Activated T-helper 17 cell treated with anti-CD3 and anti-CD28 coated beads, Interleukin-2, amount 50 U/mL, for 72 hours (primary cell): ENCODE measurements around the gene EPYC. TPM values are rescaled to one million over a fixed set of nuclear protein-coding genes. Genes with fewer than 3 reads are reported as not detected.

Experiments used
- ATAC-seq: fragments of 150-1000 bp; cut with Tn5 transposase; replicated peaks from 2 replicates; pipeline ENCODE4 v1.10.0; 2021; ENCODE audit warnings: mild to moderate bottlenecking, moderate library complexity
- H3K27ac Mint-ChIP-seq: one replicate; pipeline ENCODE4 v1.8.0; 2022; ENCODE audit warnings: mixed read lengths
- H3K27me3 Mint-ChIP-seq: one replicate; pipeline ENCODE4 v1.8.0; 2022; ENCODE audit warnings: mixed read lengths
- H3K36me3 Mint-ChIP-seq: one replicate; pipeline ENCODE4 v1.8.0; 2022; ENCODE audit warnings: low read depth, mild to moderate bottlenecking, mixed read lengths
- H3K4me1 Mint-ChIP-seq: one replicate; pipeline ENCODE4 v1.8.0; 2022; ENCODE audit warnings: mixed read lengths
- H3K4me3 Mint-ChIP-seq: one replicate; pipeline ENCODE4 v1.8.0; 2022; ENCODE audit warnings: mild to moderate bottlenecking, mixed read lengths
- H3K9me3 Mint-ChIP-seq: one replicate; pipeline ENCODE4 v1.8.0; 2022; ENCODE audit warnings: mixed read lengths
- total RNA-seq, 2 donors: library from RNA; stranded (reverse); gene quantifications; one replicate each; pipeline ENCODE4 v1.2.3, GENCODE V29; 2022

Gene EPYC
- total RNA-seq, 2 donors from 2014 or later = not detected

DNA sequence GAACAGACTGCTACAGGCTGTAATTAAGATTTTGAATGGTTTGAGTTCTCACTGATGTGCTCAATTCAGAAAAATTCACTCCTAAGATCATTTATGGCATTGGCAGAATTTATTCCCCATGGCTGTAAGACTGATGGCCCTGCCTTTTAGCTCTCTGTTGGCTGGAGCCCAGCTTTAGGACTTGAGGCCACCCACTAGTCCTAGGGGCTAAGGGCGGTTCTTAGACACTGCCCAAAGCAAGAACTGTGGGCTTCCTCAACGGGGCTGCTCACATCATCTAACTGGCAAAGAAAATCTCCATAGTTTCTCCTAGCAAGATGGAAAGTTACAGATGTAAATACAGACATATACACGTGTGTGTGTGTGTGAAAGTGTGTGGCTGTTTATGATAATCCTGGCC, 46.4 kb downstream of the EPYC start:
- ATAC-seq = no peak
- H3K36me3 Mint-ChIP-seq = no peaks in the 10 kb centered on the region
- H3K9me3 Mint-ChIP-seq = no peaks in the 10 kb centered on the region
- peaks cover 4% of the 10 kb centered on the region for H3K27me3 Mint-ChIP-seq
- no peak overlapping the region for H3K27ac Mint-ChIP-seq
- no peak overlapping the region for H3K4me3 Mint-ChIP-seq
- H3K4me1 Mint-ChIP-seq = no peaks in the 10 kb centered on the region

DNA sequence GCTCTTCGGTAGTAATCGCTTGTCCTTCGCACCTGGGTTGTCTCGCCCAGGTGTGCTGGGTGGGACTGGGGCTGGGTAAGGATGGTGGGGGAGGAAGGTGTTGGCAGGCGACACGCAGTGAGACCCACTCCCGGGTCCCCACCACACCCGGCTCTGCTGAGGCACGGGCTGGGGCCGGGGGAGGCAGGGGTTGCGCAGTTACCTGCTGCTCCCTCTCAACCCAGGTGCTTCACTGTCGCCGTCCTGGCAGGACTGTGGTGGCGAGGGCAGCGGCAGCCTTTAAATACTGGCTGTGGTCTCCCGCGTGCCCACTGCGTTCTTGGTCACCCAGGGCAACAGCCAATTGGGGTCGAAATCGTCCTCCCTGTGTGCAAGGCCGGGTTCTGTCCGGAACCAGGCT, 49.9 kb downstream of the EPYC start, which contains the start of gene CCER1:
Gene CCER1, minus strand, starts transcription at position 256 of the 400 bp plus-strand sequence. CDS start 434 bp downstream, outside the sequence.
- ATAC-seq = no peak
- Mint-ChIP-seq H3K4me1 (no peaks in the 10 kb centered on the region), H3K27me3 (peaks cover 4% of the 10 kb centered on the region), H3K36me3 (no peaks in the 10 kb centered on the region), H3K4me3 (no peak within 1 kb of the TSS), H3K9me3 (no peaks in the 10 kb centered on the region), H3K27ac (no peak within 1 kb of the TSS)

DNA sequence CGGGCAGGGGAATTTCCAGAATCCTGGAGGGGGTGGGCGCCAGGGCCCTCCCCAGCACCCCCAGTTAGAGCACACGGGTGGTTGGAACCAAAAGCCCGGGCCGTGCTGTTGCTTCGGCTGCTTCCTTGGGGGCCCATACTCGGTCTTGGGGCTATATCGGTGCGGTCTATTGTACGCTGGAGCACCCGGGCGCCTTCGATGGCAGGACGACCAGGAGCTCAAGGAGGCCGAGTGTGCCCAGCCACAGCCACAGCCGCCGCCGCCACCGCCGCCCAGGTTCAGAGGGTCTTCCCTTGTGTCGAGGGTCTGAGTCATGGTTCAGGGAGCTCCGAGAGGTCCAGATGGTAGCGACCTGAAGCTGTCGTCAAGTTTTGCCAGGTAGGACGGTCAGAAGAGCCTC, 50.3 kb downstream of the EPYC start:
- peaks cover 4% of the 10 kb centered on the region for H3K27me3 Mint-ChIP-seq
- no peaks in the 10 kb centered on the region for H3K4me1 Mint-ChIP-seq

GRCh38 chr12:90953956-90954421, 50.8 kb downstream of the EPYC start:
- no peaks in the 10 kb centered on the region for H3K36me3 Mint-ChIP-seq
- H3K9me3 Mint-ChIP-seq = no peaks in the 10 kb centered on the region
- ATAC-seq = no peak
- no peak overlapping the region for H3K27ac Mint-ChIP-seq
- peaks cover 4% of the 10 kb centered on the region for H3K27me3 Mint-ChIP-seq
- H3K4me3 Mint-ChIP-seq = no peak overlapping the region
- no peaks in the 10 kb centered on the region for H3K4me1 Mint-ChIP-seq

More for the DNA sequence above, 50.3 kb downstream of the EPYC start:
- Mint-ChIP-seq H3K36me3 (no peaks in the 10 kb centered on the region), H3K9me3 (no peaks in the 10 kb centered on the region), H3K27ac (no peak overlapping the region), H3K4me3 (no peak overlapping the region)
- no peak for ATAC-seq

GRCh38 chr12:90951432-90952105, 53.2 kb downstream of the EPYC start:
- no peaks in the 10 kb centered on the region for H3K36me3 Mint-ChIP-seq

DNA sequence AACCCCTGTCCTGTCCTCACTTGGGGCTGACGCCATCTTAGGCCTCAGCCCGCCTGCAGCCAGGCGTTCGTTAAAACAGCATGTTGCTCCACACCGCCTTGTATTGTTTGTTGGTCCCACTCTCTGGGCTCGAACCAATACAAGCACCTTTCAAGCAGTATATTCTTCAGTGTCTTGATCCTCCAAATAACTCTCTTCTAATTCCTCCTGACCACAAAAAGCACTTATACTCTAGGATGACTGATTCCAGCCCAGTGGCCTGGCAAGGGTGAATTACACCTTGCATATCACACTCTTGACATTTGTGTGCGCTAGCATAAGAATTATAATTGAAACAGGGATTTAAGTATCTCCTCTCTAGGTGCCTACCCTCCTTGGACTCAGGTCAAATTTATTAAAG, 56.9 kb downstream of the EPYC start:
- Mint-ChIP-seq H3K27me3 (no peaks in the 10 kb centered on the region), H3K27ac (no peak overlapping the region), H3K36me3 (no peaks in the 10 kb centered on the region), H3K9me3 (no peaks in the 10 kb centered on the region), H3K4me3 (no peak overlapping the region), H3K4me1 (no peaks in the 10 kb centered on the region)
- ATAC-seq = no peak

More at GRCh38 chr12:90951432-90952105, 53.2 kb downstream of the EPYC start:
- Mint-ChIP-seq H3K27me3 (peaks cover 4% of the 10 kb centered on the region), H3K4me1 (no peaks in the 10 kb centered on the region), H3K4me3 (no peak overlapping the region), H3K9me3 (no peaks in the 10 kb centered on the region), H3K27ac (no peak overlapping the region)
- no peak for ATAC-seq

DNA sequence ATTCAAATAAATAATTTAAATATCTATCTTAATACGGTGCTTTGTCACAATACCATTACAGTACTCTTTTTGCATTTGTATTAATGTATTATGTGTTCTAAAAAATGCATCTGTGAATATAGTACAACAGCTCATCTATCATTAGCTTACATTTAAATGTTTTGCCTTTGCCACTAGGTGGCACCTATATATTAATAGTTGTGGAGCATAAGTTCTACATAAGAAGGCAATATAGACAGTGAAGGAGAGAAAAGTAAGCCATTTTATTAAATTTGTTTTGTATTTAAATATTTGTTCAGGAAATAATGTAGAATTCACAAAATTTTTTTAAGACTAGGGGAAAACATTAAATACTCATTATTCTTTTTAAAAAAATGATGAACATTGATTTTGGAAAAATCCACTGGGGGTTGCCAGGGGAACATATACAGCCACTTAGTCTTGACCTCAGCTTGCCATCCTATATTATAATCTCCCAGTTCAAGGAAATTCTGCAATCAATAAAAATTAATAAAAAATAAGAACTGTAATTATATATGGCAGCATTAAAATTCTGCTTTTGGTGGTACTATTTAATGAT, 59.6 kb downstream of the EPYC start:
- Mint-ChIP-seq H3K4me3 (no peak overlapping the region), H3K36me3 (no peaks in the 10 kb centered on the region), H3K9me3 (no peaks in the 10 kb centered on the region), H3K27me3 (no peaks in the 10 kb centered on the region), H3K27ac (no peak overlapping the region), H3K4me1 (no peaks in the 10 kb centered on the region)
- no peak for ATAC-seq

GRCh38 chr12:90943255-90943654, 61.5 kb downstream of the EPYC start:
- Mint-ChIP-seq H3K27me3 (peaks cover 8% of the 10 kb centered on the region), H3K27ac (no peak overlapping the region), H3K9me3 (no peaks in the 10 kb centered on the region), H3K36me3 (no peaks in the 10 kb centered on the region), H3K4me1 (no peaks in the 10 kb centered on the region), H3K4me3 (no peak overlapping the region)
- no peak for ATAC-seq

GRCh38 chr12:90940872-90941499, 63.8 kb downstream of the EPYC start:
- ATAC-seq = no peak
- Mint-ChIP-seq H3K36me3 (no peaks in the 10 kb centered on the region), H3K4me1 (no peaks in the 10 kb centered on the region), H3K27me3 (peaks cover 19% of the 10 kb centered on the region), H3K9me3 (no peaks in the 10 kb centered on the region), H3K4me3 (no peak overlapping the region), H3K27ac (no peak overlapping the region)

DNA sequence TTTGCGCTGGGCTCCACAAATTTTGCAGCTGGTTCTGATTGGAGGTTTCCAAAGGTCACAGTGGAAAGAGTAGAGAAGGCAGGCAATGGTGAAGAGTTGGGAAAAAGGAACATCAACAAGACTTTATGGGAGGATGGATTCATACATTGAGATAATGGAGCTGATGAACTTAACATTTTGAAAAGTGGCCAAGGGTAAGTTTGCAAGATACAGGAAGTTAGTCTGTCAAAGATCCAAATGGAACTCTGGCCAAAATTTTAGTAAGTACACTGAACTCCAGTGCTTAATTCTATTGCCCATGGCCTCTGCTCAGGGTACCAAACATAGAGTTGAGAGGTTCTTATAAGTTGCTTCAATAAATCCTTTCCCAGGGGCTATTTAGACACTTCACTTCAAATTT, 65.4 kb downstream of the EPYC start:
- H3K27ac Mint-ChIP-seq = no peak overlapping the region
- no peaks in the 10 kb centered on the region for H3K36me3 Mint-ChIP-seq

DNA sequence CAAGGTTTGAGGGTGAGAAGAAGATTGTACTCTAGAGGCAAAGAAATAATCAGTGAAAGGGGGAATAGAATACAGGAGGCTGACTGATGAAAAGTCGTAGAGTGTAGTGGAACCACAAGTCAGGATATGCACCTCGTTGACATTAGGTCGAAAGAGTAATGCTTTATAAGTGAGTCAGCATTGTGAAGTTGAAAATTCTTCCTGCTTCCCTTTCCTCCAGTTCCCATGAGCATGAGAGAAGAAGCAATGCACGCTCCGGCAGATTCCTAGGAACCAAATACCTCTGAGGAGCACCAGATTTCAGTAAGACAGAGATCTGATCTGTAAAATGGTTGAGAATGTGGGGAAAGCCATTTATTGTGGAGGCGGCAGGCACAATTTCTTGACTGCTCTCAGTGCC, 66.3 kb downstream of the EPYC start:
- Mint-ChIP-seq H3K4me1 (no peaks in the 10 kb centered on the region), H3K36me3 (no peaks in the 10 kb centered on the region), H3K27me3 (peaks cover 26% of the 10 kb centered on the region), H3K4me3 (no peak overlapping the region), H3K27ac (no peak overlapping the region), H3K9me3 (no peaks in the 10 kb centered on the region)
- ATAC-seq = no peak

More for the DNA sequence above, 65.4 kb downstream of the EPYC start:
- Mint-ChIP-seq H3K9me3 (no peaks in the 10 kb centered on the region), H3K4me1 (no peaks in the 10 kb centered on the region), H3K4me3 (no peak overlapping the region), H3K27me3 (peaks cover 26% of the 10 kb centered on the region)
- no peak for ATAC-seq

- no peaks in the 10 kb centered on the region for H3K9me3 Mint-ChIP-seq
Observed at GRCh38 chr12:90937651-90938050, 67.1 kb downstream of the EPYC start.

GRCh38 chr12:90936230-90937005, 68.4 kb downstream of the EPYC start:
- no peak overlapping the region for H3K4me3 Mint-ChIP-seq
- no peaks in the 10 kb centered on the region for H3K36me3 Mint-ChIP-seq
- ATAC-seq = no peak
- no peaks in the 10 kb centered on the region for H3K9me3 Mint-ChIP-seq
- H3K27me3 Mint-ChIP-seq = peaks cover 26% of the 10 kb centered on the region
- no peak overlapping the region for H3K27ac Mint-ChIP-seq
- H3K4me1 Mint-ChIP-seq = no peaks in the 10 kb centered on the region

More at GRCh38 chr12:90937651-90938050, 67.1 kb downstream of the EPYC start:
- Mint-ChIP-seq H3K36me3 (no peaks in the 10 kb centered on the region), H3K27me3 (peaks cover 26% of the 10 kb centered on the region), H3K27ac (no peak overlapping the region), H3K4me1 (no peaks in the 10 kb centered on the region), H3K4me3 (no peak overlapping the region)
- no peak for ATAC-seq

DNA sequence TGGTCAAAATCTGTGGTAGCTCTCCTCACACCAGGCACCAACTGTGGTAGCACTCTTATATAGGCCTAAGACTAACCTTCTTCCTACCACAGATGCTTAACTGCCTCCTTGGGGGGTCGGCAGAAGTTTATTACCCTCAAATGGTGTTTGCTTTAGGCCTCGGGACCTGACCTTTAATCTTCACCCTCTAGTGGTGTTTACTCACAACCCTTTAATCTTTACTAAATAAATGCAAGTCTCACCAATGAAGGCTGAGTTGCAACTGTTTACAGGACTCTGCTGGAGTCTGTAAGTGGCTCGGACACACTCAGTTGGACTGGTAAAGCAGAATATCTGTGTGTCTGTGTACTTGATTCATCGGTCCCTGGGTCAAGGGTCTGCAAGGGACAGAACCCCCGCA, 79.2 kb downstream of the EPYC start:
- Mint-ChIP-seq H3K27ac (no peak overlapping the region), H3K36me3 (no peaks in the 10 kb centered on the region), H3K9me3 (peaks cover 8% of the 10 kb centered on the region), H3K4me1 (no peaks in the 10 kb centered on the region), H3K4me3 (no peak overlapping the region), H3K27me3 (peaks cover 3% of the 10 kb centered on the region)
- no peak for ATAC-seq
